Vagina (tissue), 2 donors: ENCODE measurements around the gene UGP2. TPM values are rescaled to one million over a fixed set of nuclear protein-coding genes. Genes with fewer than 3 reads are reported as not detected.
A peak's percentile ranks its signal among the peaks of the same experiment; 100 is the strongest.

Experiments
- DNase-seq, 2 donors: peaks; one replicate each; pipeline ENCODE4 v3.0.0-alpha.2; 2017; ENCODE audit errors: extremely low spot score in 2 of 2
- H3K27ac ChIP-seq: fragments of 200-600 bp; sonication (generic); one replicate; pipeline ENCODE4 v1.5.1; 2019
- H3K27me3 ChIP-seq: fragments of 200-600 bp; sonication (generic); one replicate; pipeline ENCODE4 v1.5.1; 2019
- H3K36me3 ChIP-seq, 2 donors: fragments of 200-600 bp; sonication (generic); one replicate each; pipeline ENCODE4 v1.5.1; 2017 to 2019
- H3K4me1 ChIP-seq: fragments of 200-600 bp; sonication (generic); one replicate; pipeline ENCODE4 v1.5.1; 2019
- H3K4me3 ChIP-seq, 2 donors: fragments of 200-600 bp; sonication (generic); 1 replicate in 1 of 2; 2 replicates in 1 of 2; pipeline ENCODE4 v1.5.1; 2016 to 2019
- H3K9me3 ChIP-seq: fragments of 200-600 bp; sonication (generic); one replicate; pipeline ENCODE4 v1.5.1; 2019
- POLR2A ChIP-seq, 2 donors: fragments of 450-650 bp; IDR thresholded peaks; one replicate each; pipeline ENCODE4 v1.6.1; 2017; ENCODE audit warnings: antibody characterized with exemption in 2 of 2, mild to moderate bottlenecking in 2 of 2, moderate library complexity in 2 of 2
- POLR2AphosphoS5 ChIP-seq, 2 donors: sonication (generic); formaldehyde crosslinking; IDR thresholded peaks; one replicate each; pipeline ENCODE4 v1.9.0; 2017; ENCODE audit warnings: antibody characterized with exemption in 2 of 2, mild to moderate bottlenecking in 2 of 2, low read depth in 1 of 2; ENCODE audit not compliant: insufficient read depth in 1 of 2
- intact Hi-C: fragments of 100-400 bp; cut with DNase I; formaldehyde crosslinking; loops from one replicate; pipeline ENCODE4 v1.15.1; 2023
- total RNA-seq: library from RNA; depleted of rRNA; stranded (reverse); fragments of >200 nt; gene quantifications from one replicate; pipeline ENCODE4 v1.2.3, GENCODE V29; 2016
- TF ChIP-seq, protein P1 (sequence below), 3 experiments: fragments of 450-650 bp in 2 of 3; fragments of 200-600 bp in 1 of 3; sonication (generic) in 1 of 3; IDR thresholded peaks; one replicate each; pipeline ENCODE4 v1.5.1; 2017 to 2019; ENCODE audit warnings: antibody characterized with exemption in 3 of 3, mild to moderate bottlenecking in 2 of 3, moderate library complexity in 2 of 3

UGP2 gene
- total RNA-seq, 1 donor from 2014 or later = 78.6 TPM

DNA sequence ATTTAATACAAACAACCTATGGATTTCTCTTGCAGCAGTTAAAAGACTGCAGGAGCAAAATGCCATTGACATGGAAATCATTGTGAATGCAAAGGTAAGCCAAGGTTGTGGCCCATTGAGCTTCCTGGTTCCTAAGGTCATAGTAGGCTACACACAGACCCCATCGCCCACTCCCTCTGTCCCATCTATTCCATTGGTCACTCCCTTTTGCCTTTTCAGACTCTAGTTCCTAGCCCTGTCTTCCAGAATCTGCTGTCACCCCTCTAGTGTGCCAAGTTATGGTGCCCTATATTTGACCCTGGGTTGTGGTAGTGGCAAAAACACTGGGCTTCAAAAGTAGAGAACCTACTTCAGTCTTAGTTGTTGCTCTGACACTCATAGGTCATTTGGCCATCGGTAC is 44.7 kb downstream of the UGP2 start:
- Histone ChIP-seq H3K27ac (no peak overlapping the region), H3K9me3 (no peaks in the 10 kb centered on the region), H3K4me3 (no peak overlapping the region), H3K27me3 (no peaks in the 10 kb centered on the region), H3K36me3 (peaks cover 0 to 59% of the 10 kb centered on the region in 2 donors), H3K4me1 (no peaks in the 10 kb centered on the region)
- intact Hi-C loops = no loop called here
- no peak for DNase-seq
- TF ChIP-seq POLR2AphosphoS5 (IDR thresholded peaks at IDR 0.05; ENCODE audit: insufficient read depth in 1 of 2, low read depth in 1 of 2) (no peak), POLR2A (IDR thresholded peaks at IDR 0.05) (no peak)
- TF ChIP-seq, protein P1, sequence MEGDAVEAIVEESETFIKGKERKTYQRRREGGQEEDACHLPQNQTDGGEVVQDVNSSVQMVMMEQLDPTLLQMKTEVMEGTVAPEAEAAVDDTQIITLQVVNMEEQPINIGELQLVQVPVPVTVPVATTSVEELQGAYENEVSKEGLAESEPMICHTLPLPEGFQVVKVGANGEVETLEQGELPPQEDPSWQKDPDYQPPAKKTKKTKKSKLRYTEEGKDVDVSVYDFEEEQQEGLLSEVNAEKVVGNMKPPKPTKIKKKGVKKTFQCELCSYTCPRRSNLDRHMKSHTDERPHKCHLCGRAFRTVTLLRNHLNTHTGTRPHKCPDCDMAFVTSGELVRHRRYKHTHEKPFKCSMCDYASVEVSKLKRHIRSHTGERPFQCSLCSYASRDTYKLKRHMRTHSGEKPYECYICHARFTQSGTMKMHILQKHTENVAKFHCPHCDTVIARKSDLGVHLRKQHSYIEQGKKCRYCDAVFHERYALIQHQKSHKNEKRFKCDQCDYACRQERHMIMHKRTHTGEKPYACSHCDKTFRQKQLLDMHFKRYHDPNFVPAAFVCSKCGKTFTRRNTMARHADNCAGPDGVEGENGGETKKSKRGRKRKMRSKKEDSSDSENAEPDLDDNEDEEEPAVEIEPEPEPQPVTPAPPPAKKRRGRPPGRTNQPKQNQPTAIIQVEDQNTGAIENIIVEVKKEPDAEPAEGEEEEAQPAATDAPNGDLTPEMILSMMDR (IDR thresholded peaks at IDR 0.05) = no peak

DNA sequence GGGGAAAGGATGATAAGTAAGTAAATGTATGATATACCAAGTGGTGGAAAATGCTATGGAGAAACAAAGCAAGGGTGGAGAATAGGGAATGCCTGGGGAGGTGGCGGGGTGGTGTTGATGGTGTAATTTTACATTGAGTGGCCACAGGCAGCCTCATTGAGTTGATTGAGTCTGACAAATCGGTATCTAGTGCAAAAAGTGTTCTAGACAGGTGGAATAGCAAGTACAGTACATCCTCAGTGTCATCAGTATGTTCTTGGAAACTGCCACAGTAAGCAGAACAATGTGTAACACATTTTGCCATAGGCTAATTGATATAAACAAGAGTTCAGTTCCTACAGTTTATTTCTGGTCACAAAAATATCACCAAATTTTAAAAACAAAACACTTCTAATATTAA is 46.4 kb downstream of the UGP2 start:
- no peaks in the 10 kb centered on the region for H3K9me3 ChIP-seq
- peaks cover 0 to 61% of the 10 kb centered on the region in 2 donors for H3K36me3 ChIP-seq
- no peak for DNase-seq
- no peaks in the 10 kb centered on the region for H3K4me1 ChIP-seq
- no peak overlapping the region for H3K27ac ChIP-seq
- no peak for TF ChIP-seq POLR2AphosphoS5 (IDR thresholded peaks at IDR 0.05; ENCODE audit: insufficient read depth in 1 of 2, low read depth in 1 of 2)
- no peak for TF ChIP-seq POLR2A (IDR thresholded peaks at IDR 0.05)
- TF ChIP-seq, protein P1 (IDR thresholded peaks at IDR 0.05) = no peak
- H3K27me3 ChIP-seq = no peaks in the 10 kb centered on the region
- intact Hi-C loops = no loop called here
- no peak overlapping the region for H3K4me3 ChIP-seq

DNA sequence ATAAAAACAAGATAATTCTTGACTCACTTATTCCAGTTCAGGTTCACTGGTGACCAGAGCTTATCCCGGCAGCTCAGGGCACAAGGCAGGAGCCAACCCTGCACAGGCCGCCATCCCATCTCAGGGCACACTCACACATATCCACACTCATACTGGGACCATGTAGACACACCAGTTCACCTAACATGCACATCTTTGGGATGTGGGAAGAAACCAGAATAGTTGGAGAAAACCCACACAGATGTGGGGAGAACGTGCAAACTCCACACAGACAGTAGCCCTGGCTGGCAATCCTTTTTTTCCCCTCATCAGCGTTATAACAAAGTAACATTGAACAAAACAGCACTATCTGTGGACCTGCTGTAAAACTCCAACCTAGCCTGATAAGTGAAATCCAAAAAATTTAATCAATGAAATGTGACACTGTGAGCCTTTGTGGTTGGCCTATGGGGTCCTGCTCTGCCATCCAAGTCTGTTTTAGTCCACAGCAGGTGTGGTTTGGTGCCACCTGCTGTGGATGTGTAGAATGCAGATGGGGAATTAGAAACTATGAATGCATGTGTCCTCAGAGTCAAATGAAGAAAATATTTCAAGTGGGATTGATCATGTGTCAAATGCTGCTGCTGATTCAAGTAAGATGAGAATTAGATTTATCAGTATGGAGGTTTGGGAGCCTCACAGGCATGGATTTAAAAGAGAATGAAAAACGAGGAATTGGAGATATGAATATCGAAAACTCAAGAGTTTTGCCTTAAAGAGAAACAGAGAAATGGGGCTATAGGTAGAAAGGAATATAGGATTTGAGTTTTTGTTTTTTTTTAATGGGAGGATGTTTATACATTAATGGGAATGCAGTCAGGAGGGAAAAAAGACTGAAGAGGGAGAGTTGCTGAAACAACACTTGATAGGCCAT is 47.0 kb downstream of the UGP2 start:
- no peaks in the 10 kb centered on the region for H3K27me3 ChIP-seq
- intact Hi-C loops = no loop called here
- TF ChIP-seq POLR2A (IDR thresholded peaks at IDR 0.05) = no peak
- TF ChIP-seq, protein P1 (IDR thresholded peaks at IDR 0.05) = peak in 1 of 3 experiments; percentile 64
- no peaks in the 10 kb centered on the region for H3K4me1 ChIP-seq
- DNase-seq = no peak
- H3K4me3 ChIP-seq = no peak overlapping the region
- H3K27ac ChIP-seq = no peak overlapping the region
- no peaks in the 10 kb centered on the region for H3K9me3 ChIP-seq
- H3K36me3 ChIP-seq = peaks cover 0 to 54% of the 10 kb centered on the region in 2 donors

DNA sequence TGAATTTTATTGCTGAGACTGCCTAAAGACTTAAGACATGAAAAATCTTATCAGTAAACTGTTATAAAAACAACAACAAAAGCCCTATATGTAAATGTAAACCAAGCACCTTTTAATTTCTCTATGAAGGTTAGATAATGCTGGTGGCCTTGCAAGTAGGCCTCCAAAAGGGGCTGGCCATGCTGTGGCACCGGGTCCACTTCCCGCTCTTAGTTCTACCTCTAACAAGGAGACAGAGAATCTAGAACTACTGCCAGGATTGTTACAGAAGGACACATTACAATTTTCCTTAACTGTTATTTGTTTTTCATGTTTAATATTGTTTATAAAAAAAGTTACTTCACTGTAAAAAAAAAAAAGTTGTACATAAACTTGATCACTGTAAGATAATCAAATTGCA is 49.0 kb downstream of the UGP2 start:
- H3K4me3 ChIP-seq = no peak overlapping the region
- DNase-seq = no peak
- intact Hi-C loops = no loop called here
- H3K27ac ChIP-seq = no peak overlapping the region
- H3K4me1 ChIP-seq = no peaks in the 10 kb centered on the region
- no peaks in the 10 kb centered on the region for H3K27me3 ChIP-seq
- no peaks in the 10 kb centered on the region for H3K9me3 ChIP-seq
- H3K36me3 ChIP-seq = peaks cover 0 to 63% of the 10 kb centered on the region in 2 donors
- TF ChIP-seq POLR2A (IDR thresholded peaks at IDR 0.05) = no peak
- TF ChIP-seq POLR2AphosphoS5 (IDR thresholded peaks at IDR 0.05; ENCODE audit: insufficient read depth in 1 of 2, low read depth in 1 of 2) = no peak
- TF ChIP-seq, protein P1 (IDR thresholded peaks at IDR 0.05) = no peak

DNA sequence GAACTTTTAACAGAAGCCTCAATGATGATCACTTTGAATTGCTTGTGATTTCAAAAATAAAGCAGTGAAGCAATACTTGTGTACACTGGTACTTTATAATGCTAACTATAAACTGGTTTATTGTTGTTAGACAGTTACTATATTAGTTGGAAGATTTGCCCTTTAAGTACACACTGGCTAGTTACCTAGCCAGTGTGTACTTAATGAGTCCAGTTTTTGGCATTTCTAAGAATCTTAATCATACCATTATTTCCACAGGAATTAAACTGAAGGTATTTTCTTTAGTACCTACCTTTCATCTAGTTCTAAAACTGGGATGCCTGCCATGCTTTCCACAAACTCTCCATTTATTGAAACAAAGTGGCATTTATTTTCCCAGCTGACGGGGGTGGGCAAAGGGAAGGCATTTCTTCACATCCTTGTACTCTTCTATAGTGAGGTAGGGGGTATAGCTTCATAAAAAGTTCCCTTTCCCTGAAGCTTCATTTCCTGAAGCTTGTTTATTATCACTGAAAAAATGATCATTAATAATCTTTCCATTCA is 49.9 kb downstream of the UGP2 start:
- no peaks in the 10 kb centered on the region for H3K27me3 ChIP-seq
- no peak overlapping the region for H3K27ac ChIP-seq
- no peak overlapping the region for H3K4me3 ChIP-seq
- no peaks in the 10 kb centered on the region for H3K4me1 ChIP-seq
- no peak for DNase-seq
- intact Hi-C loops = no loop called here
- peaks cover 0 to 59% of the 10 kb centered on the region in 2 donors for H3K36me3 ChIP-seq
- TF ChIP-seq POLR2A (IDR thresholded peaks at IDR 0.05) (no peak), POLR2AphosphoS5 (IDR thresholded peaks at IDR 0.05; ENCODE audit: insufficient read depth in 1 of 2, low read depth in 1 of 2) (no peak)
- TF ChIP-seq, protein P1 (IDR thresholded peaks at IDR 0.05) = no peak
- H3K9me3 ChIP-seq = no peaks in the 10 kb centered on the region
